ENCODE data around the gene FBXL5.

FBXL5 gene

GRCh38 chr4:15575966-15576365, 79.2 kb downstream of the FBXL5 start:
- Histone ChIP-seq H3K27ac (ENCODE audit: low read depth, low read length) (no peak overlapping the region), H3K4me1 (ENCODE audit: control insufficient read depth in 1 of 2, insufficient read depth in 2 of 2, low read length in 2 of 2) (no peaks in the 10 kb centered on the region), H3K36me3 (ENCODE audit: control insufficient read depth in 1 of 2, insufficient read depth in 2 of 2, low read length in 2 of 2) (no peaks in the 10 kb centered on the region), H3K9ac (ENCODE audit: low read depth in 1 of 2, low read length in 2 of 2) (no peak overlapping the region), H3K9me3 (ENCODE audit: control insufficient read depth in 1 of 2, low read length in 2 of 2) (no peaks in the 10 kb centered on the region), H3K4me3 (ENCODE audit: low read depth in 1 of 2, low read length in 2 of 2) (no peak overlapping the region), H3K27me3 (ENCODE audit: control insufficient read depth in 1 of 2, insufficient read depth in 2 of 2, low read length in 2 of 2) (no peaks in the 10 kb centered on the region)

DNA sequence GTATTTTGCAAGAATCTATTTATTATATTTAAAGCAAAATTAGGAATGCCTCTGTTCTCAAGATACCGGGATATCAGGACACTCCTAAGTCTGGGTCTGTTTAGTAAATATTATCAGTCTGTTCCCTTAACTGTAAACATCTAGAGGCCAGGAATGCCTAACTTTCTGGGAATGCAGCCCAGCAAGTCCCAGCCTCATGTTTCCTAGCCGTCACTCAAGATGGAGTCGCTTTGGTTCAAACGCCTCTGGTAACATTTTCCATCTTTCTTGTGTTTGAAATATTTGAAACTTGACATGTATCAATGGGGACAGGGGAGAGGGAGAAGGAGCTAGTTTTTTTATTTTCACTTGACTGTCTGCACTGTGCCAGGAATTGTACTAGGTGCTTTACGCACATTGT, 85.4 kb downstream of the FBXL5 start:
- H3K4me1 ChIP-seq (ENCODE audit: control insufficient read depth in 1 of 2, insufficient read depth in 2 of 2, low read length in 2 of 2), result no peaks in the 10 kb centered on the region
- peaks cover 3 to 21% of the 10 kb centered on the region in 2 donors for H3K36me3 ChIP-seq (ENCODE audit: control insufficient read depth in 1 of 2, insufficient read depth in 2 of 2, low read length in 2 of 2)
- no peak overlapping the region for H3K4me3 ChIP-seq (ENCODE audit: low read depth in 1 of 2, low read length in 2 of 2)
- no peaks in the 10 kb centered on the region for H3K9me3 ChIP-seq (ENCODE audit: control insufficient read depth in 1 of 2, low read length in 2 of 2)
- no peak overlapping the region for H3K9ac ChIP-seq (ENCODE audit: low read depth in 1 of 2, low read length in 2 of 2)
- no peaks in the 10 kb centered on the region for H3K27me3 ChIP-seq (ENCODE audit: control insufficient read depth in 1 of 2, insufficient read depth in 2 of 2, low read length in 2 of 2)
- H3K27ac ChIP-seq (ENCODE audit: low read depth, low read length), result no peak overlapping the region

GRCh38 chr4:15568821-15569220, 86.3 kb downstream of the FBXL5 start:
- Histone ChIP-seq H3K27me3 (ENCODE audit: control insufficient read depth in 1 of 2, insufficient read depth in 2 of 2, low read length in 2 of 2) (no peaks in the 10 kb centered on the region), H3K27ac (ENCODE audit: low read depth, low read length) (no peak overlapping the region), H3K4me1 (ENCODE audit: control insufficient read depth in 1 of 2, insufficient read depth in 2 of 2, low read length in 2 of 2) (no peaks in the 10 kb centered on the region), H3K4me3 (ENCODE audit: low read depth in 1 of 2, low read length in 2 of 2) (no peak overlapping the region), H3K9ac (ENCODE audit: low read depth in 1 of 2, low read length in 2 of 2) (no peak overlapping the region), H3K9me3 (ENCODE audit: control insufficient read depth in 1 of 2, low read length in 2 of 2) (no peaks in the 10 kb centered on the region), H3K36me3 (ENCODE audit: control insufficient read depth in 1 of 2, insufficient read depth in 2 of 2, low read length in 2 of 2) (peaks cover 3 to 22% of the 10 kb centered on the region in 2 donors)

DNA sequence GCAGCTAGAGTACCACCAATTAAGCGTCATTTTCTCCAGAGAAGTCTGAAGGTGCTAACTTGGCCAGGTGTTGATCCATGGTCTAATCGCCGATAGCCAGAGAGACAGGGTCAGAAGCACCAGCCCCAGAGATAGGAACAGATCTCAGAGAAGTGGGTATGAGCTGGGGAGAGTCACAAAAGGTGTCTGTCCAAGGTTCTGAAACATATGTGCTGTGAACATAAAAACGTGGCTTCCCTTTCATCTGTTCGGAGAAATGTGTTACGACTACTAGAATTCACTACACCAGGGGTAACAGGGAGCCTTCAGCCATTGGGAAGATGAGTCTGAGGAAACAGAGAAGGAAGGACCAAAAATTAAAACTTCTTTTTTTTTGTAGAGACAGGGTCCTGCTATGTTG, 91.3 kb downstream of the FBXL5 start:
- peaks cover 0 to 19% of the 10 kb centered on the region in 2 donors for H3K36me3 ChIP-seq (ENCODE audit: control insufficient read depth in 1 of 2, insufficient read depth in 2 of 2, low read length in 2 of 2)

DNA sequence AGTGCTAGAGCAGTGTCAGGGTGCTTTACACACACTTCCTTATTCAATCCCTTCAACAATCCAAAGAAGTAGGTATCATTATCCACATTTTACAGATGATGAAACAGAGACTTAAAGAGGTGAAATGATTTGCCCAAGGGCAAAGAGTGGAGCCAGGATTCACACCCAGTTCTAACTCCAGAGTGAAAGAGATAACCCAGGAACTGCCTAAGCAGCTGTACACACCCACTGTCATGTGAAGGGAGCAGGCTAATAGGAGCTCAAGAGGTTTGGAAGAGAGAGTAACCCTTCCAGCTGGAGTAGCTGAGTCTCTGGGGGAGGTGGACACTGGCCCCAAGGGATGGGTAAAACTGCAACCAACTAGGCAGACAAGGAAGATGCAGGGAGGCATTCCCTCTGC, 92.5 kb downstream of the FBXL5 start:
- Histone ChIP-seq H3K36me3 (ENCODE audit: control insufficient read depth in 1 of 2, insufficient read depth in 2 of 2, low read length in 2 of 2) (peaks cover 0 to 16% of the 10 kb centered on the region in 2 donors), H3K27ac (ENCODE audit: low read depth, low read length) (no peak overlapping the region), H3K27me3 (ENCODE audit: control insufficient read depth in 1 of 2, insufficient read depth in 2 of 2, low read length in 2 of 2) (no peaks in the 10 kb centered on the region)

More for the DNA sequence above, 91.3 kb downstream of the FBXL5 start:
- peaks cover 0 to 11% of the 10 kb centered on the region in 2 donors for H3K4me1 ChIP-seq (ENCODE audit: control insufficient read depth in 1 of 2, insufficient read depth in 2 of 2, low read length in 2 of 2)
- H3K27ac ChIP-seq (ENCODE audit: low read depth, low read length), result no peak overlapping the region
- H3K9ac ChIP-seq (ENCODE audit: low read depth in 1 of 2, low read length in 2 of 2), result no peak overlapping the region
- no peak overlapping the region for H3K4me3 ChIP-seq (ENCODE audit: low read depth in 1 of 2, low read length in 2 of 2)
- H3K27me3 ChIP-seq (ENCODE audit: control insufficient read depth in 1 of 2, insufficient read depth in 2 of 2, low read length in 2 of 2), result no peaks in the 10 kb centered on the region
- no peaks in the 10 kb centered on the region for H3K9me3 ChIP-seq (ENCODE audit: control insufficient read depth in 1 of 2, low read length in 2 of 2)

GRCh38 chr4:15562114-15562513, 93.0 kb downstream of the FBXL5 start:
- Histone ChIP-seq H3K27ac (ENCODE audit: low read depth, low read length) (no peak overlapping the region), H3K36me3 (ENCODE audit: control insufficient read depth in 1 of 2, insufficient read depth in 2 of 2, low read length in 2 of 2) (peaks cover 0 to 13% of the 10 kb centered on the region in 2 donors)

More for the DNA sequence above, 92.5 kb downstream of the FBXL5 start:
- H3K9ac ChIP-seq (ENCODE audit: low read depth in 1 of 2, low read length in 2 of 2), result no peak overlapping the region
- H3K4me3 ChIP-seq (ENCODE audit: low read depth in 1 of 2, low read length in 2 of 2), result no peak overlapping the region
- no peaks in the 10 kb centered on the region for H3K9me3 ChIP-seq (ENCODE audit: control insufficient read depth in 1 of 2, low read length in 2 of 2)
- H3K4me1 ChIP-seq (ENCODE audit: control insufficient read depth in 1 of 2, insufficient read depth in 2 of 2, low read length in 2 of 2), result peaks cover 7 to 20% of the 10 kb centered on the region in 2 donors

DNA sequence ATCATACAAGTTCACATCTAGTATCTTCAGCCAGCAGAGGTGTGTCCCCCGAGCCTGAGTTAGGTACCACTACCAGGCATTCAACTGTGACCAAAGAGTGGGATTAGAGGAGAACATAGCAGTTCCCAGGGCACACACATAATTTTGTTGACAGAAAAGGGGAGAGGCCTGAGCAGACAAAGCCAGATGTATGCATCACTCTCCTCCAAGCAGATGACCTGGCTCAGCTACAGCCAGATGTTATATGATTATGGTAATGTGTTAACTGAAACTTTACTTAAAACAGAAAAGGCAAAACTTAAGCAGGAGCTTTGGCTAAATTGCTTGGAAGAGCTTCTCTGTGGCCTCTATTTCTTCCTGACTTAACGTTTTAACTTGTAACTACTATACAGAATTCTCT, 96.6 kb downstream of the FBXL5 start:
- Histone ChIP-seq H3K4me3 (ENCODE audit: low read depth in 1 of 2, low read length in 2 of 2) (no peak overlapping the region), H3K27ac (ENCODE audit: low read depth, low read length) (no peak overlapping the region), H3K36me3 (ENCODE audit: control insufficient read depth in 1 of 2, insufficient read depth in 2 of 2, low read length in 2 of 2) (peaks cover 0 to 6% of the 10 kb centered on the region in 2 donors), H3K4me1 (ENCODE audit: control insufficient read depth in 1 of 2, insufficient read depth in 2 of 2, low read length in 2 of 2) (peaks cover 17 to 29% of the 10 kb centered on the region in 2 donors), H3K27me3 (ENCODE audit: control insufficient read depth in 1 of 2, insufficient read depth in 2 of 2, low read length in 2 of 2) (no peaks in the 10 kb centered on the region), H3K9ac (ENCODE audit: low read depth in 1 of 2, low read length in 2 of 2) (no peak overlapping the region), H3K9me3 (ENCODE audit: control insufficient read depth in 1 of 2, low read length in 2 of 2) (no peaks in the 10 kb centered on the region)

More at GRCh38 chr4:15562114-15562513, 93.0 kb downstream of the FBXL5 start:
- no peaks in the 10 kb centered on the region for H3K27me3 ChIP-seq (ENCODE audit: control insufficient read depth in 1 of 2, insufficient read depth in 2 of 2, low read length in 2 of 2)
- H3K4me3 ChIP-seq (ENCODE audit: low read depth in 1 of 2, low read length in 2 of 2), result no peak overlapping the region
- peaks cover 10 to 23% of the 10 kb centered on the region in 2 donors for H3K4me1 ChIP-seq (ENCODE audit: control insufficient read depth in 1 of 2, insufficient read depth in 2 of 2, low read length in 2 of 2)
- no peaks in the 10 kb centered on the region for H3K9me3 ChIP-seq (ENCODE audit: control insufficient read depth in 1 of 2, low read length in 2 of 2)
- no peak overlapping the region for H3K9ac ChIP-seq (ENCODE audit: low read depth in 1 of 2, low read length in 2 of 2)

DNA sequence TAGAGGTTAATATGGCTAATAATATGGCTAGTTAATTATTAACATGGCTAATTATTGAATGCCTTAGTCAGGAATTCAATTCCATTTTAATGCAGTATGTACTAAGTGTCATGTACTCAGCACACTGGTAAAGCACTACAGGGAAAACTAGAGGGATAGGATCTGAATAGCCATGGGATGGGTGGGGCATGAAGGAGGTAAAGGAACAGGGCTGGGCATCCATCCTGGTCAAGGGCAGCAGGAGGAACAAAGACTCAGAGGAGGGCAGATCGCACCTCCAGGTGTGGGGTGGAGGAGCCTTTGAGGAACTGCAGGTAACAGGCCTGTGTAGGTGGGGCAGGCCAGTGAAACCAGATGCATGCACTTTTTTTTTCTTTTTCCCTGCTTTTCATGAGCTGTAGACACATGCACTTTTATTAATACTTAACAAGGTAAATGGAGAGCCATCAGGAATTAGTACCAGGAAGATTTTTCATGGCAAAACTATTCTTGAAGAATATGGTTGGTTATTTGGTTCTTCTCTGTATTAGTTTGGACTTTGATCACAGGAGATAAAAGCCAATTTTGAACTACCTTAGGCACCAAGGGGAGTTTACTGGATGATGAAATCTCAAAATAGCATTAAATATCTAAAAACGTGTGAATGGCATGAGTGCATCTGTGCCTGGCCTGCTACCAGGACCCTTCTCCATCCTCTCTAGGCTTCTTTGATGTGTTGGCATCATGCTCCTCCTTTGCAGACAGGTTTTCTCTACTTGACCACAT, 97.2 kb downstream of the FBXL5 start:
- no peak overlapping the region for H3K9ac ChIP-seq (ENCODE audit: low read depth in 1 of 2, low read length in 2 of 2)
- H3K4me1 ChIP-seq (ENCODE audit: control insufficient read depth in 1 of 2, insufficient read depth in 2 of 2, low read length in 2 of 2), result peaks cover 17 to 29% of the 10 kb centered on the region in 2 donors
- H3K9me3 ChIP-seq (ENCODE audit: control insufficient read depth in 1 of 2, low read length in 2 of 2), result no peaks in the 10 kb centered on the region
- H3K27me3 ChIP-seq (ENCODE audit: control insufficient read depth in 1 of 2, insufficient read depth in 2 of 2, low read length in 2 of 2), result no peaks in the 10 kb centered on the region
- peaks cover 0 to 2% of the 10 kb centered on the region in 2 donors for H3K36me3 ChIP-seq (ENCODE audit: control insufficient read depth in 1 of 2, insufficient read depth in 2 of 2, low read length in 2 of 2)
- H3K4me3 ChIP-seq (ENCODE audit: low read depth in 1 of 2, low read length in 2 of 2), result no peak overlapping the region
- H3K27ac ChIP-seq (ENCODE audit: low read depth, low read length), result no peak overlapping the region

GRCh38 chr4:15556511-15557092, 98.6 kb downstream of the FBXL5 start:
- H3K9me3 ChIP-seq (ENCODE audit: control insufficient read depth in 1 of 2, low read length in 2 of 2), result no peaks in the 10 kb centered on the region
- no peak overlapping the region for H3K4me3 ChIP-seq (ENCODE audit: low read depth in 1 of 2, low read length in 2 of 2)
- no peak overlapping the region for H3K27ac ChIP-seq (ENCODE audit: low read depth, low read length)
- H3K27me3 ChIP-seq (ENCODE audit: control insufficient read depth in 1 of 2, insufficient read depth in 2 of 2, low read length in 2 of 2), result no peaks in the 10 kb centered on the region
- peaks cover 0 to 2% of the 10 kb centered on the region in 2 donors for H3K36me3 ChIP-seq (ENCODE audit: control insufficient read depth in 1 of 2, insufficient read depth in 2 of 2, low read length in 2 of 2)
- H3K9ac ChIP-seq (ENCODE audit: low read depth in 1 of 2, low read length in 2 of 2), result peak overlapping the region in 1 of 2 donors; percentile 19
- H3K4me1 ChIP-seq (ENCODE audit: control insufficient read depth in 1 of 2, insufficient read depth in 2 of 2, low read length in 2 of 2), result peaks cover 27 to 28% of the 10 kb centered on the region in 2 donors
